GM21367 (cell line): ENCODE data around the gene CCDC61.

ENCODE experiments used
- ATAC-seq: cut with Tn5 transposase; IDR thresholded peaks from one replicate; pipeline ENCODE4 v1.9.1; 2021; ENCODE audit not compliant: unreplicated experiment

Gene CCDC61, protein sequence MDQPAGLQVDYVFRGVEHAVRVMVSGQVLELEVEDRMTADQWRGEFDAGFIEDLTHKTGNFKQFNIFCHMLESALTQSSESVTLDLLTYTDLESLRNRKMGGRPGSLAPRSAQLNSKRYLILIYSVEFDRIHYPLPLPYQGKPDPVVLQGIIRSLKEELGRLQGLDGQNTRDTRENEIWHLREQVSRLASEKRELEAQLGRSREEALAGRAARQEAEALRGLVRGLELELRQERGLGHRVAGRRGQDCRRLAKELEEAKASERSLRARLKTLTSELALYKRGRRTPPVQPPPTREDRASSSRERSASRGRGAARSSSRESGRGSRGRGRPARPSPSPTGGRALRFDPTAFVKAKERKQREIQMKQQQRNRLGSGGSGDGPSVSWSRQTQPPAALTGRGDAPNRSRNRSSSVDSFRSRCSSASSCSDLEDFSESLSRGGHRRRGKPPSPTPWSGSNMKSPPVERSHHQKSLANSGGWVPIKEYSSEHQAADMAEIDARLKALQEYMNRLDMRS

GRCh38 chr19:45994998-45995714, at the start of gene CCDC61:
TSS of gene CCDC61 (plus strand) at chr19:45995467. CDS start at chr19:46003019, 7,552 bp downstream.
- peak; percentile 90 for ATAC-seq

DNA sequence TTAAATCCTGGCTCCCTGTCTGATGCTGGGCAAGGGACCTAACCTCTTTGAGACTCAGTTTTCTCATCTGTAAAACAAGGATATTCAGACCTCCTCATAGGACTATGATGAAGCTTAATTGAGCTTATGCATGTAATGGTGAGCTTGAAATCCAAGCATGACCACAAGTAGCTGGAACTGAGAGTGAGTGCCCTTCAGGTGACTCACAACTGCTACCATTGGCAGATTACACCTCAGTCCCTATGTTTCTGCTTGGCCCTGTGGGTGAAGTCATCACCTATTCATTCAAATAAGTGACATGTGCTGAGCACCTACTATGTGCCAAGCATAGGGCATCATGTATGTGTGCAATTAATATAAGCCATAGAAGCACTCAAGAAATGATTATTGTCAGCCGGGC, 47.3 kb upstream of the CCDC61 start:
- ATAC-seq = no peak

DNA sequence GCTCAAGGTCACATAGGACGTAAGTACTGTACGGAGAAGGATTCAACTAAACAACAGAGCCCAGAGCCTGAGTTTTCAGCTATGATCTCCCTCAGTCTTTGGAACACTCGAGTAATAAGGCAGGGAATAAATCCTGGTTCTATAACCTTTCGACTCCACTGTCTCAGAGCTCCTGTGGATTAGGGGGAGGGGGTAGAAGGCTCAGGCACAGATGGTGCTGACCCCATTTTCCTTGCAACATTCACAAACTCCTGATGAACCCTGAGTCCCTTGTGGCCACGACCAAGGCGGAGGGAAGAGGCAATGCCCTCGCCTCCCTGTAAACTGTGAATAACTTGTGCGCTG, 43.0 kb upstream of the CCDC61 start:
- no peak for ATAC-seq

- no peak for ATAC-seq
Measured at GRCh38 chr19:45952686-45953505, 42.4 kb upstream of the CCDC61 start.

DNA sequence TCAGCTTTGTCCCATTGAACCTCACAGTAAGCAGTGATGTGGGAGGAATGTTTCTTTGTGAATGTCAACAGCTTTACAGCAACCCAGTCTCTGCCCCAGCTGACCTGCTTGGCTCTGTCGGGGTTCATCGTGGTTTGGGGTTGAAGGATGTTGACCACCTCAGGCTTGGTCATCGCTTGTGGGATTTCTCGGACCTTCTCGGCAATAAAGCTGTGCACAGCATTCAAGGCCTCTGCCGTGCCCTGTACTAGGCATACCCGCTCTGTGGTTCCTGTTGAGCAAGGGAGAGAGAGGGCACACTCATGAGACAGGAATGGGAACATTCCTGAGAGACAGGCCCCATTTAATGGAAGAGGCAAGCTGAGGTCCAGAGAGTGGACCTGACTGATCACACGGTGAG, 41.6 kb upstream of the CCDC61 start:
- no peak for ATAC-seq

DNA sequence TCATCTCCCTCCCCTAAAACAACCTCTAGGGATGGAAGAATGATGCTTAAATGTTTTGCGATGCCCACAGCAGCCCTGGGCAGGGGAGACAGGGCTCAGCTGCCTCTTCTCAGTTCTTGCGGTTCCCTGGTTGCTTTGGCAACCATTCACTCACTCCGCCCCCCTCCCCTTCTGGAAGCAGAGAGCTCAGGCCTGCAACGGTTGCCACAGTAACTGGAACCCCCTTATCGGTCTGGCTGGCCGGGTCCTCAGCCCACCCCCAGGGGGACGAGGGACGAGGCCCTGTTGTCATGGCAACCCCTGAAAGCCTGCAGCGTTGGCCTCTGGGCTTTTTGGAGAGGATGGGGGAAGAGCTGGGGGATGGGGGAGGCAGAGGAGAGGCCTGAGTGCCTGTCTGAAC, 41.1 kb upstream of the CCDC61 start:
- no peak for ATAC-seq

DNA sequence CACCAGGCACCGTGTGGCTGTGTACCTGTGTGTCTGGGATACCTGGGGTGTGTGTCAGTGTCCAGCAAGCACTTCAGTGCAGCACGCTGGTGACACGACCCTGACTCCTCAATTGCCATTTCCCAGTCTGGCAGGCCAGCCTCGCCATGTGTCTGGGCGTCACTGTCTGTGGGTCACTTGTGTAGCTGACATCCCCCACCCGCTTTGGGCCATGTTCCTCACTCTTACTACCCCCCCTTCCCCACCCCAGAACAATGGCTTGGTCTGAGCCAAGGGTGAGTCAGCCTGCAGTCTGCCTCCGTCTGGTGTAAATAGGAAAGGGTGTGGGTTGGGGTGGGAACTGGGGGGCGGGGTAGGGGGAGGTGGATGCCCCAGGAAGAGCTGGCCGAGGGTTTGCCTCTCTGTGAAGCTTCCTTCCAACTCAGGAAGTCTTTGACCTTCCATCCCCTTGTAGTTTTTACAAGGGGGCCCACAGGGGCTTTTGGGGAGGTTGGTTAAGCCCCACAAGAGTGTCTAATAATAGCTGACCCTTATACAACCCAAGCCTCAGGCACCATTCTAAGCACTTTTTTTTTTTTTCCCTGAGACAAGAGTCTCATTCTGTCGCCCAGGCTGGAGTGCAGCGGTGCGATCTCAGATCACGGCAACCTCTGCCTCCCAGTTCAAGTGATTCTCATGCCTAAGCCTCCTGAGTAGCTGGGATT, 39.2 kb upstream of the CCDC61 start:
- ATAC-seq = no peak

- ATAC-seq = no peak
Measured at GRCh38 chr19:45958320-45958719, 36.9 kb upstream of the CCDC61 start.

DNA sequence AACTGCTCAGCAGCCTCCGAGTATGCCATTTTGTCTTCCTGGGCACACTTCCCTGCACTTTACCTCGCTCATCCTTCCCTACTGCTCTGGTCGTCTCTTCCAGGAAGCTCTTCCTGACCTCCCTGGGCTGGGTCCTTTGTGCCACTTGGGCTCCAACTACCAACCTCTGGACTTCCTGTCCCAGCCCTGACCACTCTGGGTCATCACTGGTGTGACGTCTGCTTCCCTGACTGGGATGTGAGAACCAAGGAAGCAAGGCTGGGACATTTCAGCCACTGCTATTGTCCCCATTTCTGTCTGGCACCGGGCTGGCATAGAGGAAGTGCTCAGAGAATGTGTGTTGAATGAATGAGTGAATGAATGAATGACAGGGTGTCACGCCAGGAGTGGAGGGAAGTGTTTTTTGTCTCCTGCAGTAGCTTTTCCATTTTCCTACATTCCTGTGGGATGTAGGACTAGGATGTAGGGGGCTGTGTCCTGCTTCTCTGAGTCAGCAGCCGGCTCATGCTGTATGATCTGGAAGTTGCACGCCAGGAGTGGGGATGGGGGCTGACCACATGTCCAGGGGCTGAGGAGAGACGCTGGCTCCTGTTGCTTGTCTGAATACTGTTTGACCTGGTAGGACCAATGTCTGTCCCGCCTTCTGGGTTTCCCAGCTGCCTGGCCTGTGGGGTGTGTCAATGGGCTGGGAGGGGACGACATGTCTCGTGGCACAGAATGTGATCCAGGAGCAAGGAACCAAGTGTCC, 36.3 kb upstream of the CCDC61 start:
- no peak for ATAC-seq

DNA sequence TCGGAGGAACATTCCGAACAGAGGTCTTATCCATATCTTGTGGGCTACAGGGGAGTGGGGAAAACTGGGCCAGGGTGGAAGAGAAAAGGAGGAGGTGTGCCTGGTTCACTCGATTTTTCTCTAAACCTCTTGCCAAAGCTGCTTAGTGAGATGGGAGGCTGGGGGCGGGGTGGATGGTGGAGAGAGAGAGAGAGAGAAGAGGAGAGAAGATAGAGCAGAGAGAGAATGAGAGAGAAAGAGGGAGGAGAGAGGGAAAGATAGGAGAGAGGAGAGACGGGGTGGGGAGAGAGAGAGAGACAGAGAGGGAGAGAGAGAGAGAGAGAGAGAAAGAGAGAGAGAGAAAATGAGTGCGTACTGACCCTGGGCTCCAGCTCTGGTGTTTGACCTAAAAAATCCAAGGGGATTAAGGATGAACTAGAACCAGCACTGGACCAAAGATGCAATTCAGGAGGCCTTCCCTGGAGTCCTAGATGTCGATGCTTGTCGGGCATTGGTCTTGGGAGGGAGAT, 35.7 kb upstream of the CCDC61 start:
- ATAC-seq = no peak

DNA sequence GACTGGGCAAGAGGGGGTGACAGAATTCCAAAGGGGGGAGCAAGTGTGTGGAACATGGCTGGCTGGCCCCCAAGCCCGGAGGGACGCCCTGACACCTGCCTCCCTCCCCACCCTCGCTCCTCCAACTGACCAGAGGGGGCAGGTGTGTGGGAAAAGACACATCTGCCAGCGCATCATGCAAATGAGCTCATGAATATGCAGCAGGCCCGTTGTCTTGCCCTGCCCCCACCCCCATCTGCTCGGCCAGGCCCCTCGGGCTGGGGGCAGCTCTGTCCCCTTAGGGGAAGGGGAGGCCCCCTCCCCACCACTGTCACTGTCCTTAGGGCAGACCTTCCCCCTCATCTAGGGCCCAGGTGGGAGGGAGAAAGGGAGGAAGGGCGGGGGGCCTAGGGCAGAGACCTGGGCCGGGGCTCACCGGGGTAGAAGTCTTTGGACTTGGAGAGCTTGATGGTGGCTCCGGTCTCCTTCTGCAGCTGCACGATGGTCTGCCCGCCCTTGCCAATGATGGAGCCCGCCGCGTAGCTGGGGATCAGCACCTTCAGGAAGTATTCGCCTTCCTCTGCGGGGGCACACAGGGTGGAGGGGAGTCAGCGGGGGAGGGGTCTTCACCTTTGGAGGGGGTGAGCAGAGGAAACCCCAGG, 34.6 kb upstream of the CCDC61 start:
- no peak for ATAC-seq

DNA sequence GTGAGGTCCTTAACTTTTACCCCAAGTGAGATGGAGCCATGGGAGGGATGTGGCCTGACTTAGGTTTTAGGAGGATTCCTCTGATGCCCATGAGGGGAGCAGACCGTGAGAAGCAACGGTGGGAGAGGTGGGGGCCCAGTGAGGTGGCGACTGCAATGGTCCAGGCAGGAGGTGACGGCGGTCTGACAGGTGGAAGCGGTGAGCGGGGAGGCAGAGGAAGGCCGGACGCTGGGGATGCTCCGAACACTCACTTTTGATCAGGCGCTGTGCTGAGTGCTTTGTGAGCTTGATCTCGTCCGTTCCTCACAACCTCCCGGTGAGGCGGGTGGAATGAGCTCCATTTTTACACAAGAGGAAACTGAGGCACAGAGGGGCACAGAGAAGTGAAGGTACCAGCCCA, 33.2 kb upstream of the CCDC61 start:
- no peak for ATAC-seq

DNA sequence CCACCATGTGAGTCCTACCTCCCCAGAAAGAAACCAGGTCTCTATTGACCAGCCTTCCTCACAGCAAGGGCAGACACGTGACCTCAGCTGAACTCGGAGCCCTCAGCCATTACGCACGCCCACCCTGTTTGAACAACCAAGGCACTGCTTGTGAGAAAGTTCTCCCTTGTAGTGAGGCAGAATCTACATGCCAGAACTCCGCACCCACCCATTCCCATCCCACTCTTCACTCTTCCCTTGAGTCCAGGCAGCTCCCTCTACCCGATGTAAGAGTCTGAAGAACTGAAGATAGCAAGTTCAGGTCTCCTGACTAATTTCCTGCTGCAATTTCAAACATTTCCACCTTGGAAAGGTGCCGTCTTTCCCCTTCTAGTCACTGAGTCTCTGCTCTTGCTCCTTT, 28.0 kb upstream of the CCDC61 start:
- ATAC-seq = no peak

DNA sequence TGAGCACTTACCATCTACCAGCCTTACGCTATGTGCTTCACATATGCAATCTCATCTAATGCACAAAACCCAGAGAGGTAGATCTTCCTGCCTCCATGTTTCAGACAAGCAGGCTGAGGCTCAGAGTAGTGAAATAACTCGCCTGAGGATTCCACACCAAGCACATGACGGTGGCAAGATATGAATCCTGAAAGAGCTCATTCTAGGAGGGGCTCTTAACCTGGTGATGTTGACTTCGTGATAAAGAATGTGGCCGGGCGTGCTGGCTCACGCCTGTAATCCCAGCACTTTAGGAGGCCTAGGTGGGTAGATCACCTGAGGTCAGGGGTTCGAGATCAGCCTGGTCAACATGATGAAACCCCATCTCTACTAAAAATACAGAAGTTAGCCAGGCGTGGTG, 26.6 kb upstream of the CCDC61 start:
- ATAC-seq = no peak

DNA sequence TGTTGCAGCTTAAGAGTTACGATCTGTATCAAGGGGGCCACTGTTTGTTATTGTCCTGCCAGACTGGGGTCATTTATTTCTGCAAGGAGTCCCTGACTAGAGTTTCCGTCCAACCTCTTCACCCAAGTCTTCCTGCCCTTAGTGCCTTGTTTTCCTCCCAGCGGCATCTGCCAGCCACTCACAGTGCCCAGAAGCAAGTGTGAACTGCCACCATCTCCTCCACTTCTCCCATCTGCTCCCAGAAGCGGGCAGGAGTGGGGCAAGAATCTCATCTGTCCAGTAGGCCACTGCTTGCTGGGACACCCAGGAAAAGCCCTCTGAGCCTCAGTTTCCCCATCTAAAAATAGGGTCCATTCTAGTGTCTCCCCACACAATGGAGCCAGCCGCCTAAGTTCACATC, 25.6 kb upstream of the CCDC61 start:
- ATAC-seq = no peak

- ATAC-seq = no peak
Measured at GRCh38 chr19:45971260-45971902, 23.9 kb upstream of the CCDC61 start.

- ATAC-seq = no peak
Measured at GRCh38 chr19:45972081-45972946, 23.0 kb upstream of the CCDC61 start.

GRCh38 chr19:45972947-45973540, 22.2 kb upstream of the CCDC61 start:
- no peak for ATAC-seq
